Measurements from ENCODE around the gene PAFAH1B1. TPM values are rescaled to one million over a fixed set of nuclear protein-coding genes. Genes with fewer than 3 reads are reported as not detected.
"Not testable (repeated sequence)": the region's sequence is repeated elsewhere in the genome, so short reads cannot be mapped to it uniquely, and the experiment has no call there.

PAFAH1B1 gene
- total RNA-seq, 1 experiment from 2014 or later, result 49.1 TPM

- intact Hi-C loops (cut with micrococcal nuclease), result no loop called here
- Histone ChIP-seq H3K4me2 (ENCODE audit: low read length) (no peak overlapping the region), H3K27ac (ENCODE audit: low read length) (no peak overlapping the region), H2AFZ (ENCODE audit: low read length) (no peak overlapping the region), H3K79me2 (ENCODE audit: low read length) (peaks cover 33% of the 10 kb centered on the region), H3K9me3 (ENCODE audit: low read length) (no peaks in the 10 kb centered on the region), H3K4me3 (ENCODE audit: low read length) (no peak overlapping the region), H3F3A (ENCODE audit: low read length, unreplicated experiment) (no peaks in the 10 kb centered on the region), H3K9me2 (replicated peaks; ENCODE audit: low read length) (no peaks in the 10 kb centered on the region), H3K36me3 (ENCODE audit: low read depth, low read length) (peaks cover 4% of the 10 kb centered on the region; the same call in 1 of the 2 replicates), H3K9ac (ENCODE audit: low read length) (no peak overlapping the region), H4K20me1 (ENCODE audit: low read length) (no peaks in the 10 kb centered on the region), H3K4me1 (ENCODE audit: insufficient read depth, low read length) (peaks cover 11% of the 10 kb centered on the region), H3K27me3 (ENCODE audit: low read length) (no peaks in the 10 kb centered on the region)
- ATAC-seq (no peak), DNase-seq (no peak)
- POLR2A ChIA-PET (ENCODE audit: unreplicated experiment), result no interaction called here
- no TSS peak for BruUV-seq (replicated peaks)
- TF ChIP-seq EZH2 (IDR thresholded peaks at IDR 0.05; ENCODE audit: low read length, unreplicated experiment) (no peak), EZH2phosphoT487 (IDR thresholded peaks at IDR 0.05; ENCODE audit: borderline replicate concordance, low read length) (no peak)
- TF ChIP-seq, protein P1, sequence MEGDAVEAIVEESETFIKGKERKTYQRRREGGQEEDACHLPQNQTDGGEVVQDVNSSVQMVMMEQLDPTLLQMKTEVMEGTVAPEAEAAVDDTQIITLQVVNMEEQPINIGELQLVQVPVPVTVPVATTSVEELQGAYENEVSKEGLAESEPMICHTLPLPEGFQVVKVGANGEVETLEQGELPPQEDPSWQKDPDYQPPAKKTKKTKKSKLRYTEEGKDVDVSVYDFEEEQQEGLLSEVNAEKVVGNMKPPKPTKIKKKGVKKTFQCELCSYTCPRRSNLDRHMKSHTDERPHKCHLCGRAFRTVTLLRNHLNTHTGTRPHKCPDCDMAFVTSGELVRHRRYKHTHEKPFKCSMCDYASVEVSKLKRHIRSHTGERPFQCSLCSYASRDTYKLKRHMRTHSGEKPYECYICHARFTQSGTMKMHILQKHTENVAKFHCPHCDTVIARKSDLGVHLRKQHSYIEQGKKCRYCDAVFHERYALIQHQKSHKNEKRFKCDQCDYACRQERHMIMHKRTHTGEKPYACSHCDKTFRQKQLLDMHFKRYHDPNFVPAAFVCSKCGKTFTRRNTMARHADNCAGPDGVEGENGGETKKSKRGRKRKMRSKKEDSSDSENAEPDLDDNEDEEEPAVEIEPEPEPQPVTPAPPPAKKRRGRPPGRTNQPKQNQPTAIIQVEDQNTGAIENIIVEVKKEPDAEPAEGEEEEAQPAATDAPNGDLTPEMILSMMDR (conservative IDR thresholded peaks at IDR 0.05; ENCODE audit: low read depth, low read length), result no peak
- CTCF ChIA-PET, result no interaction called here
Observed at GRCh38 chr17:2647957-2648356, 54.5 kb downstream of the PAFAH1B1 start.

DNA sequence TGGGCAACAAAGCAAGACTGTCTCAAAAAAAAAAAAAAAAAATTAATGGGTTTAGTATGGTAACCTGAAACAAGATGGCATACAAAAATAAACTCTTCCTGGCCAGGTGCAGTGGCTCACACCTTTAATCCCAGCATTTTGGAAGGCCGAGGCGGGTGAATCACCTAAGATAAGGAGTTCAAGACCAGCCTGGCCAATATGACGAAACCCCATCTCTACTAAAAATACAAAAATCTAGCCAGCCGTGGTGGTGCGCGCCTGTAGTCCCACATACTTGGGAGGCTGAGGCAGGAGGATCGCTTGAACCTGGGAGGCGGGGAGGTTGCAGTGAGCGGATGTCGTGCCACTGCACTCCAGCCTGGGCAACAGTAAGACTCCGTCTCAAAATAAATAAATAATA, 55.7 kb downstream of the PAFAH1B1 start:
- ATAC-seq, result no peak
- intact Hi-C loops (cut with micrococcal nuclease), result no loop called here
- CTCF ChIA-PET, result no interaction called here

GRCh38 chr17:2652911-2653310, 59.5 kb downstream of the PAFAH1B1 start:
- Histone ChIP-seq H3K79me2 (ENCODE audit: low read length) (peaks cover 69% of the 10 kb centered on the region), H3K4me1 (ENCODE audit: insufficient read depth, low read length) (peaks cover 11% of the 10 kb centered on the region)
- H3K9me3 ChIP-seq (ENCODE audit: low read length); BruUV-seq (replicated peaks); H3K4me3 ChIP-seq (ENCODE audit: low read length); H3K9ac ChIP-seq (ENCODE audit: low read length); H3K36me3 ChIP-seq (ENCODE audit: low read depth, low read length); H2AFZ ChIP-seq (ENCODE audit: low read length); H3K9me2 ChIP-seq (replicated peaks; ENCODE audit: low read length); H3K27ac ChIP-seq (ENCODE audit: low read length); POLR2A ChIA-PET (ENCODE audit: unreplicated experiment); H3F3A ChIP-seq (ENCODE audit: low read length, unreplicated experiment); H3K27me3 ChIP-seq (ENCODE audit: low read length); CTCF ChIA-PET; ATAC-seq; DNase-seq; H3K4me2 ChIP-seq (ENCODE audit: low read length); H4K20me1 ChIP-seq (ENCODE audit: low read length): not testable (repeated sequence)
- intact Hi-C loops (cut with micrococcal nuclease), result loop anchor here (10.0 kb wide), 1 partner anchor 58 kb away; the partner anchor contains the start of gene PAFAH1B1

More for the DNA sequence above, 55.7 kb downstream of the PAFAH1B1 start:
- Histone ChIP-seq H3K4me3 (ENCODE audit: low read length) (no peak overlapping the region), H3K27ac (ENCODE audit: low read length) (no peak overlapping the region), H3F3A (ENCODE audit: low read length, unreplicated experiment) (no peaks in the 10 kb centered on the region), H3K79me2 (ENCODE audit: low read length) (peaks cover 37% of the 10 kb centered on the region), H4K20me1 (ENCODE audit: low read length) (no peaks in the 10 kb centered on the region), H2AFZ (ENCODE audit: low read length) (no peak overlapping the region), H3K9me2 (replicated peaks; ENCODE audit: low read length) (no peaks in the 10 kb centered on the region), H3K9me3 (ENCODE audit: low read length) (no peaks in the 10 kb centered on the region), H3K27me3 (ENCODE audit: low read length) (no peaks in the 10 kb centered on the region), H3K36me3 (ENCODE audit: low read depth, low read length) (peaks cover 4% of the 10 kb centered on the region; the same call in 1 of the 2 replicates), H3K4me2 (ENCODE audit: low read length) (no peak overlapping the region), H3K9ac (ENCODE audit: low read length) (no peak overlapping the region), H3K4me1 (ENCODE audit: insufficient read depth, low read length) (peaks cover 11% of the 10 kb centered on the region)
- TF ChIP-seq EZH2 (IDR thresholded peaks at IDR 0.05; ENCODE audit: low read length, unreplicated experiment) (no peak), EZH2phosphoT487 (IDR thresholded peaks at IDR 0.05; ENCODE audit: borderline replicate concordance, low read length) (no peak)
- TF ChIP-seq, protein P1 (conservative IDR thresholded peaks at IDR 0.05; ENCODE audit: low read depth, low read length), result no peak
- no peak for DNase-seq
- POLR2A ChIA-PET (ENCODE audit: unreplicated experiment), result no interaction called here
- BruUV-seq (replicated peaks), result no TSS peak

Measured in PC-3 (cell line).